AG04449 (cell line): ENCODE results near the gene KPNA4.
"Not testable (repeated sequence)": the region's sequence is repeated elsewhere in the genome, so short reads cannot be mapped to it uniquely, and the experiment has no call there.

Experiments
- CTCF ChIA-PET: fragments of 350-600 bp; formaldehyde crosslinking; extraction: SDS; loops from one replicate; lab custom pipeline; 2021; ENCODE audit warnings: antibody characterized with exemption; lab: Yijun Ruan, JAX
- POLR2A ChIA-PET: fragments of 400-600, 350-600 bp; formaldehyde crosslinking; extraction: SDS; loops from one replicate; lab custom pipeline; 2020; ENCODE audit warnings: antibody characterized with exemption, inconsistent platforms; lab: Yijun Ruan, JAX
- DNase-seq: peaks from one replicate; pipeline ENCODE4 v3.0.0-alpha.2; 2010; ENCODE audit warnings: low read depth, low spot score
- H3K4me3 ChIP-seq: 2 replicates; pipeline ENCODE4 v1.5.1; 2011; ENCODE audit warnings: low read depth, mild to moderate bottlenecking, control low read depth, low read length
- TF ChIP-seq, protein P1 (sequence below): IDR thresholded peaks from one replicate; pipeline ENCODE4 v1.5.1; 2011; ENCODE audit warnings: mild to moderate bottlenecking, moderate library complexity, low read length, control low read depth, inconsistent platforms; ENCODE audit not compliant: insufficient read depth; ENCODE audit errors: missing control alignments

Gene KPNA4

DNA sequence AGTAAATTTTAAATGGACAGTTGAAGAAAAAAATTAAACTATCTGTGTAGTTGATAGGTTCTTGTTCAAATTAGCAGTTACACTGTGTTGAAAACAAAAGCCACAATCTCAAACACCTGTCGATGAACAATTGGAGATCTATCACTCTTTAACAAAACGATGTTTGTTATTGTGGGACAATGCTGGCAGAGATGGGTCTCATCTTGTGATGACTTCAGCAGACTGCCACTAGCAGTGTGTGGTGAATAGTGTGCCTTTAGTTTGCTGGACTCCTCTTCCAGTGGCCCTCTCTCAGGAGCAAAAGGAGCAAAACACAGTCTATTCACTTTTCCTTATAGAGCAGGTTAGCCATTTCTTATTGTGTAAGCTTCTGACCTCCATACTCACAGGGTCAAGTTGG lies 101.0 kb downstream of the KPNA4 start:
- TF ChIP-seq, protein P1, sequence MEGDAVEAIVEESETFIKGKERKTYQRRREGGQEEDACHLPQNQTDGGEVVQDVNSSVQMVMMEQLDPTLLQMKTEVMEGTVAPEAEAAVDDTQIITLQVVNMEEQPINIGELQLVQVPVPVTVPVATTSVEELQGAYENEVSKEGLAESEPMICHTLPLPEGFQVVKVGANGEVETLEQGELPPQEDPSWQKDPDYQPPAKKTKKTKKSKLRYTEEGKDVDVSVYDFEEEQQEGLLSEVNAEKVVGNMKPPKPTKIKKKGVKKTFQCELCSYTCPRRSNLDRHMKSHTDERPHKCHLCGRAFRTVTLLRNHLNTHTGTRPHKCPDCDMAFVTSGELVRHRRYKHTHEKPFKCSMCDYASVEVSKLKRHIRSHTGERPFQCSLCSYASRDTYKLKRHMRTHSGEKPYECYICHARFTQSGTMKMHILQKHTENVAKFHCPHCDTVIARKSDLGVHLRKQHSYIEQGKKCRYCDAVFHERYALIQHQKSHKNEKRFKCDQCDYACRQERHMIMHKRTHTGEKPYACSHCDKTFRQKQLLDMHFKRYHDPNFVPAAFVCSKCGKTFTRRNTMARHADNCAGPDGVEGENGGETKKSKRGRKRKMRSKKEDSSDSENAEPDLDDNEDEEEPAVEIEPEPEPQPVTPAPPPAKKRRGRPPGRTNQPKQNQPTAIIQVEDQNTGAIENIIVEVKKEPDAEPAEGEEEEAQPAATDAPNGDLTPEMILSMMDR, result no peak
- DNase-seq, result no peak
- CTCF ChIA-PET, result interaction anchor here (0.9 to 1.1 kb wide), 3 partner anchors 10 to 22 kb away, joined by 3 read pairs; no protein-coding TSS in a partner anchor
- no peak overlapping the region for H3K4me3 ChIP-seq
- POLR2A ChIA-PET, result no interaction called here

DNA sequence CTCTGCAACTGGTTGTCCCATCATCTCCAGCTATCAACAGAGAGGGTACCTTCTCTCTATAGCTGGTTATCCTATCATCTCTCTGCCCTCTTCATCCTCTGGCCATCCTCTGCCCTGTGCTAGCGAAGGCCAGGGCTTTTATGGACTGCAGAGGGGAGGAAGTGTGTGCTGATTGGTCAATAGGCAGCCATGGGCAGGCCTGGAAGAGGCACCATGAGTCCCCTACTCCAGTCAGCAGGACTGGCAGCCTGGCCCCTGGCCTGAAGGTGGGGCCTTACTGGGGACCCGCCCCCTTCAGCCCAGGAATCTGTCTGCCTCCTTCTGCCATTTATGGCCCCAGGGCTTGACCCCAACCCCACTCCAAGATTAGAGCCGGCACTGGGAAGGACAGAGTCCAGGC lies 105.3 kb downstream of the KPNA4 start:
- DNase-seq, result no peak
- H3K4me3 ChIP-seq, result no peak overlapping the region
- TF ChIP-seq, protein P1, result no peak
- POLR2A ChIA-PET, result no interaction called here
- CTCF ChIA-PET, result interaction anchor here (4.5 kb wide), 1 partner anchor 9 kb away, joined by 16 read pairs; no protein-coding TSS in a partner anchor

DNA sequence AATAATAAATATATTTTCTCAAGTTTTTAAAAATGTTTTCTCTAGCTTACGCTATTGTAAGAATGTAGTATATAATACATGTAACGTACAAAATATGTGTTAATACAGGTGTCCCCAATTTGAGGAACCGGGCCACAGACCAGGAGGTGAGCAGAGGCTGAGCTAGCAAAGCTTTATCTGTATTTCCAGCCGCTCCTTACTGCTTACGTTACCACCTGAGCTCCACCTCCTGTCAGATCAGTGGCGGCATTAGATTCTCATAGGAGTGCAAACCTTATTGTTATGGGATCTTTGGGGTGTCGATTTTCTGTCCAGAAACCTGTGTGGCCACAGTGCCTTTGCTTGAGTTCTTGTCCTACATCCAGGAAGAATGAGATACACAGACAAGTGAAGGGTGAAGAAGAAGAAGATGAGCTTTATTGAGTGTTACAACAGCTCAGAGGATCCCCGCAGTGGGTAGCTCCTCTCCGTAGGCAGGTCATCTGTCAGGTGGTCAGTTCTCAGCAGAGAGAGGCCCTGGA lies 105.9 kb downstream of the KPNA4 start:
- TF ChIP-seq, protein P1, result no peak
- CTCF ChIA-PET, result interaction anchor here (0.7 to 4.5 kb wide), 2 partner anchors 8 to 12 kb away, joined by 3 to 16 read pairs; no protein-coding TSS in a partner anchor

DNA sequence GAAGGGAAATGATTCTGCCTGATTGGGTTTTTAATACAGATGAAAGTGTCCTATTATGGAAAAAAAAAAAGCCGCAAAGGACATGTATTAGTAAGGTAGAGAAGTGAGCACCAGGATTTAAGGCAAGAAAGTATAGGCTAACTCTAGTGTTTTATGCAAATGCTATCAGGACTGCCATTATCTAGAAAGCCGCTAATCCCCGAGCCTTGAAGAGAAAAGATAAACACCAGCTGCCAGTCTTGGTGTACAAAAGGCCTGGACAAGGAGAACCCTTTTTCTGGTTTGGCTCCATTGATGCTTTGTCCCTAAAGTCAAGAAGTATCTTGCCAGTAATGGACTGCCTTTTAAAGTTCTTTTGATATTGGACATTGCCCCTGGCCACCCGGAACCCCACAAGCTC lies 107.2 kb downstream of the KPNA4 start:
- no peak overlapping the region for H3K4me3 ChIP-seq
- ChIA-PET POLR2A (interaction anchor here (0.5 kb wide), 1 partner anchor 1009 kb away, joined by 3 read pairs; no protein-coding TSS in a partner anchor), CTCF (interaction anchor here (1.5 kb wide), 1 partner anchor 13 kb away, joined by 6 read pairs; no protein-coding TSS in a partner anchor)
- no peak for DNase-seq
- TF ChIP-seq, protein P1, result no peak

More for the DNA sequence above, 105.9 kb downstream of the KPNA4 start:
- no peak for DNase-seq
- no peak overlapping the region for H3K4me3 ChIP-seq
- POLR2A ChIA-PET, result interaction anchor here (0.7 to 1.1 kb wide), 2 partner anchors 10 to 19 kb away, joined by 3 read pairs; partner anchors contain the start of gene TRIM59

DNA sequence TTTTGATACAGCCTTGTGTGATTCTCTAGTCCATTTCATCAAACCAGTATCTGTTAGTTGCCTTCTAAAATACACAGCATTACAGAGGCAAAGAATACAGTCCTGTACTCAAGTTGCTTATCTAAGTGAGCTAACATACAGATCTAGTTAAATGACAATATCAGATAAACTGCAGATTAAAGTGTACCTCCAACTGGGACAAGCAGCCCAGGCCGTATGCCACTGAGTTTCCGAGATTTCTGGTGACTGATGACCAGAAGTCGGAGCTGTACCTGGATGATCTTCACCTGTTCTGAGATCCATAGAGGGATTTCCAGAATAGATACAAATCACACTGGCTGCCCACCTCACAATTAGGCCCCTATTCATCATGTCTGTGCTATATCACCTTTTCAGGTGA lies 109.5 kb downstream of the KPNA4 start:
- no peak overlapping the region for H3K4me3 ChIP-seq
- CTCF ChIA-PET, result no interaction called here
- POLR2A ChIA-PET, result interaction anchor here (0.6 kb wide), 1 partner anchor 17 kb away, joined by 3 read pairs; no protein-coding TSS in a partner anchor
- TF ChIP-seq, protein P1, result no peak
- no peak for DNase-seq

DNA sequence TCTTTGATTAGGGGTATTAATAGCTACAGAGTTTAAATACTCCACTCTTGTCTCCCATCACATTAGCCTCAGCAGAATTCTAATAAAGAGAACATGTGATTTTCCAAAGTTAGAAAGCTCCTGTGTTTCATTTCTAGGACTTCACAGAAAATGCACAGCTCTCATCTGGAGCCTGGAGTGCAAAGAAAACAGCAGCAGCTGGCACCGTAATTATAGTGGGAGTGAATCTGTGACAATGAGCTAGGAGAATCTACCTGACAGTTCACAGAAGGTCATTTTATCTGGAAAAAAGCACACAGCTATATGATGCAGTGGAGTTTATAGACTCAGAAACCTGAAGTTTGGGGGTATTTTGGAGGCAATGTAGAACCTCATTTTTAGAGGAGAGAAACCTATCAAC lies 110.4 kb downstream of the KPNA4 start:
- TF ChIP-seq, protein P1, result no peak
- CTCF ChIA-PET, result interaction anchor here (0.7 kb wide), 3 partner anchors 10 to 32 kb away, joined by 3 read pairs; no protein-coding TSS in a partner anchor
- no peak overlapping the region for H3K4me3 ChIP-seq
- no peak for DNase-seq
- POLR2A ChIA-PET, result no interaction called here

DNA sequence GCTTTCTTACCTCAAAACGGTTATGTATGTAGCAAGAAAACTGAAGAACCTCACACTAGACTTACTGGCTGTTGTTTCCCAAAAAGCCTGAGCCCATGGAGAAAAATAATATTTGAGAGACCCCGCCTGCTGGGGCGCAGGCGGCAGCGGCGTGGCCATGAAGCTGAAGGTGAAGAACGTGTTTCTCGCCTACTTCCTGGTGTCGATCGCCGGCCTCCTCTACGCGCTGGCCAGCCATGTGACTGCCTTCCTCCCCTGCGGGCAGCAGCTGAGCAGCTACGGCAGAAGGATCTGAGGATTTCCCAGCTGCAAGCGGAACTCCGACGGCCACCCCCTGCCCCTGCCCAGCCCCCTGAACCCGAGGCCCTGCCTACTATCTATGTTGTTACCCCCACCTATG lies 113.1 kb downstream of the KPNA4 start:
- CTCF ChIA-PET, result interaction anchor here (0.6 to 4.4 kb wide), 4 partner anchors 9 to 34 kb away, joined by 3 to 25 read pairs (median 17); no protein-coding TSS in a partner anchor
- H3K4me3 ChIP-seq, POLR2A ChIA-PET, DNase-seq: not testable (repeated sequence)
